Stimulated activated naive CD8-positive, alpha-beta T cell treated with anti-CD3 and anti-CD28 coated beads, Interleukin-15, Interleukin-2, amounts not matched to agents 100 U/mL and 50 U/mL, for 24 hours (primary cell): ENCODE measurements around the gene YTHDF1.
A peak's percentile ranks its signal among the peaks of the same experiment; 100 is the strongest.

Experiments
- ATAC-seq: fragments of 150-1000 bp; cut with Tn5 transposase; one replicate; pipeline ENCODE4 v1.10.0; 2021
- DNase-seq: peaks from one replicate; pipeline ENCODE4 v3.0.0; 2021

YTHDF1 gene

GRCh38 chr20:63248835-63249591, 33.1 kb upstream of the YTHDF1 start:
- DNase-seq (no peak), ATAC-seq (no peak)

- ATAC-seq = no peak
- no peak for DNase-seq
These were observed 31.8 kb upstream of the YTHDF1 start for GRCh38 chr20:63247671-63248228.

- DNase-seq = no peak
- no peak for ATAC-seq
These were observed 30.8 kb upstream of the YTHDF1 start for GRCh38 chr20:63246490-63247288.

- ATAC-seq (no peak), DNase-seq (no peak)
These were observed 28.5 kb upstream of the YTHDF1 start for GRCh38 chr20:63244468-63244867.

- no peak for ATAC-seq
- no peak for DNase-seq
These were observed 27.8 kb upstream of the YTHDF1 start for GRCh38 chr20:63243604-63244247.

- ATAC-seq (no peak), DNase-seq (no peak)
These were observed 26.8 kb upstream of the YTHDF1 start for GRCh38 chr20:63242736-63243135.

- ATAC-seq (no peak), DNase-seq (no peak)
These were observed 25.3 kb upstream of the YTHDF1 start for GRCh38 chr20:63241272-63241671.

- DNase-seq (no peak), ATAC-seq (no peak)
These were observed 24.1 kb upstream of the YTHDF1 start for GRCh38 chr20:63240004-63240403.

GRCh38 chr20:63239431-63239830, 23.5 kb upstream of the YTHDF1 start:
- DNase-seq = no peak
- no peak for ATAC-seq

GRCh38 chr20:63238514-63239125, 22.7 kb upstream of the YTHDF1 start:
- ATAC-seq (no peak), DNase-seq (no peak)

- no peak for ATAC-seq
These were observed 22.1 kb upstream of the YTHDF1 start for GRCh38 chr20:63238031-63238430.

GRCh38 chr20:63236116-63236837, 20.3 kb upstream of the YTHDF1 start:
- ATAC-seq (no peak), DNase-seq (no peak)

More at GRCh38 chr20:63238031-63238430, 22.1 kb upstream of the YTHDF1 start:
- DNase-seq = no peak

- DNase-seq (peak; percentile 33), ATAC-seq (no peak)
These were observed 19.6 kb upstream of the YTHDF1 start, which contains the start of gene BIRC7 for GRCh38 chr20:63235399-63235983. TSS of gene BIRC7 (plus strand) at chr20:63235905. CDS start at chr20:63236097, 192 bp downstream.

- no peak for ATAC-seq
- DNase-seq = peak; percentile 41
These were observed 18.9 kb upstream of the YTHDF1 start for GRCh38 chr20:63234693-63235398.

- no peak for ATAC-seq
- no peak for DNase-seq
These were observed 18.0 kb upstream of the YTHDF1 start for GRCh38 chr20:63233924-63234323.

- ATAC-seq (no peak), DNase-seq (no peak)
These were observed 17.1 kb upstream of the YTHDF1 start for GRCh38 chr20:63233061-63233344.

GRCh38 chr20:63232235-63233060, 16.5 kb upstream of the YTHDF1 start:
- ATAC-seq (no peak), DNase-seq (no peak)

- no peak for DNase-seq
- ATAC-seq = peak; percentile 47
These were observed 14.9 kb upstream of the YTHDF1 start for GRCh38 chr20:63230800-63231268.

- ATAC-seq (no peak), DNase-seq (no peak)
These were observed 12.9 kb upstream of the YTHDF1 start for GRCh38 chr20:63228806-63229205.

GRCh38 chr20:63227260-63227659, 11.3 kb upstream of the YTHDF1 start:
- DNase-seq = no peak
- ATAC-seq = no peak
